ENCODE data around the gene OGDH.

Gene OGDH

GRCh38 chr7:44573464-44574286, 32.8 kb upstream of the OGDH start, which contains the start of gene DDX56:
TSS of gene DDX56 (minus strand) at chr7:44573908. CDS start at chr7:44573895, 13 bp downstream.
- Histone ChIP-seq H3K4me3 (ENCODE audit: low read depth, low read length) (peak within 1 kb of the TSS; percentile 59), H3K4me1 (ENCODE audit: control insufficient read depth, insufficient read depth, low read length) (no peaks in the 10 kb centered on the region), H3K27ac (ENCODE audit: extremely low read depth, low read depth, low read length) (peak within 1 kb of the TSS; percentile 80), H3K36me3 (ENCODE audit: control insufficient read depth in 2 of 2, insufficient read depth in 1 of 2, low read length in 2 of 2) (peaks cover 28 to 71% of the 10 kb centered on the region in 2 experiments), H3K9me3 (ENCODE audit: control insufficient read depth, insufficient read depth, low read depth, low read length) (no peaks in the 10 kb centered on the region)
- CTCF ChIA-PET = interaction anchor here (0.6 to 1.8 kb wide), 8 partner anchors 8 to 687 kb away, joined by 3 to 13 read pairs (median 5); partner anchors contain the start of gene TMED4
- POLR2A ChIA-PET = interaction anchor here (0.5 to 2.7 kb wide), 23 partner anchors 8 to 562 kb away, joined by 3 to 34 read pairs (median 5); partner anchors contain the start of genes H2AZ2, NUDCD3, OGDH and PPIA
- TF ChIP-seq ZNF548 (tag by site-specific recombination; IDR thresholded peaks at IDR 0.05) = no peak
- TF ChIP-seq ZNF175 (tag by site-specific recombination; IDR thresholded peaks at IDR 0.05) = no peak
- TF ChIP-seq ZBTB20 (tag by site-specific recombination; IDR thresholded peaks at IDR 0.05) = 0 out of 2 replicates have a peak, but pooled peaks have one; percentile 15
- TF ChIP-seq ZNF658 (tag by site-specific recombination; IDR thresholded peaks at IDR 0.05) = no peak
- peak; percentile 19; the same call in 1 of the 2 replicates for TF ChIP-seq ZNF692 (tag by site-specific recombination; IDR thresholded peaks at IDR 0.05)
- TF ChIP-seq SP2 (tag by site-specific recombination; IDR thresholded peaks at IDR 0.05) = peak; percentile 92
- TF ChIP-seq ZNF580 (tag by site-specific recombination; IDR thresholded peaks at IDR 0.05) = no peak
- no peak for TF ChIP-seq ZNF248 (tag by site-specific recombination; IDR thresholded peaks at IDR 0.05)
- TF ChIP-seq SALL2 (tag by site-specific recombination; IDR thresholded peaks at IDR 0.05; ENCODE audit: borderline replicate concordance) = no peak
- peak; percentile 55; the same call in 1 of the 2 replicates for TF ChIP-seq OSR2 (tag by site-specific recombination; IDR thresholded peaks at IDR 0.05)
- no peak for TF ChIP-seq ZNF707 (tag by site-specific recombination; IDR thresholded peaks at IDR 0.05)
- TF ChIP-seq ZFP37 (tag by site-specific recombination; IDR thresholded peaks at IDR 0.05) = no peak
- no peak for TF ChIP-seq REPIN1 (tag by site-specific recombination; IDR thresholded peaks at IDR 0.05; ENCODE audit: low read depth)
- 0 out of 2 replicates have a peak, but pooled peaks have one; percentile 13 for TF ChIP-seq SP3 (tag by site-specific recombination; IDR thresholded peaks at IDR 0.05)
- TF ChIP-seq BCL6B (tag by site-specific recombination; IDR thresholded peaks at IDR 0.05) = no peak
- peak; percentile 73 for TF ChIP-seq ZBTB26 (tag by site-specific recombination; optimal IDR thresholded peaks at IDR 0.05)
- TF ChIP-seq ZSCAN4 (tag by site-specific recombination; IDR thresholded peaks at IDR 0.05) = no peak; the same call in 1 of the 2 replicates
- no peak for TF ChIP-seq ZNF530 (tag by site-specific recombination; IDR thresholded peaks at IDR 0.05; ENCODE audit: low read depth)
- no peak for TF ChIP-seq ZNF10 (tag by site-specific recombination; IDR thresholded peaks at IDR 0.05)
- TF ChIP-seq ZNF555 (tag by site-specific recombination; conservative IDR thresholded peaks at IDR 0.05) = no peak
- no peak for TF ChIP-seq ZNF221 (tag by site-specific recombination; IDR thresholded peaks at IDR 0.05; ENCODE audit: borderline replicate concordance)
- TF ChIP-seq ZNF561 (tag by site-specific recombination; IDR thresholded peaks at IDR 0.05; ENCODE audit: borderline replicate concordance) = no peak
- no peak for TF ChIP-seq ZNF670 (tag by site-specific recombination; IDR thresholded peaks at IDR 0.05; ENCODE audit: low read depth)
- TF ChIP-seq ZBTB11 (tag by site-specific recombination; conservative IDR thresholded peaks at IDR 0.05; ENCODE audit: low read depth) = peak; percentile 87
- TF ChIP-seq ZNF747 (tag by site-specific recombination; IDR thresholded peaks at IDR 0.05) = no peak
- TF ChIP-seq GLI4 (tag by site-specific recombination; IDR thresholded peaks at IDR 0.05) = no peak
